ENCODE data around the gene GIGYF2.
"Not testable (repeated sequence)": the region's sequence is repeated elsewhere in the genome, so short reads cannot be mapped to it uniquely, and the experiment has no call there.

Gene GIGYF2

GRCh38 chr2:232699110-232699509 is 2.0 kb downstream of the GIGYF2 start:
- in situ Hi-C loops (cut with HindIII; ENCODE audit: low sequenced_read_pairs) = no loop called here
- no peak for DNase-seq (ENCODE audit: low read depth, low spot score)
- no peak for TF ChIP-seq CTCF (IDR thresholded peaks at IDR 0.05; ENCODE audit: low read depth, low read length)
- H3K4me3 ChIP-seq (ENCODE audit: low read depth, low read length) = no peak overlapping the region

GRCh38 chr2:232700154-232700553 is 3.0 kb downstream of the GIGYF2 start:
- DNase-seq (ENCODE audit: low read depth, low spot score) = no peak
- no peak for TF ChIP-seq CTCF (IDR thresholded peaks at IDR 0.05; ENCODE audit: low read depth, low read length)
- no peak overlapping the region for H3K4me3 ChIP-seq (ENCODE audit: low read depth, low read length)
- in situ Hi-C loops (cut with HindIII; ENCODE audit: low sequenced_read_pairs) = no loop called here

GRCh38 chr2:232707076-232707475 is 9.9 kb downstream of the GIGYF2 start:
- in situ Hi-C loops (cut with HindIII; ENCODE audit: low sequenced_read_pairs) = no loop called here
- no peak for DNase-seq (ENCODE audit: low read depth, low spot score)

GRCh38 chr2:232713505-232713904 is 16.4 kb downstream of the GIGYF2 start:
- TF ChIP-seq CTCF (IDR thresholded peaks at IDR 0.05; ENCODE audit: low read depth, low read length) = no peak
- no peak overlapping the region for H3K4me3 ChIP-seq (ENCODE audit: low read depth, low read length)
- in situ Hi-C loops (cut with HindIII; ENCODE audit: low sequenced_read_pairs) = no loop called here

More at GRCh38 chr2:232707076-232707475, 9.9 kb downstream of the GIGYF2 start:
- no peak for TF ChIP-seq CTCF (IDR thresholded peaks at IDR 0.05; ENCODE audit: low read depth, low read length)
- H3K4me3 ChIP-seq (ENCODE audit: low read depth, low read length) = no peak overlapping the region

GRCh38 chr2:232714969-232715368 is 17.8 kb downstream of the GIGYF2 start:
- no peak overlapping the region for H3K4me3 ChIP-seq (ENCODE audit: low read depth, low read length)
- in situ Hi-C loops (cut with HindIII; ENCODE audit: low sequenced_read_pairs) = no loop called here
- no peak for TF ChIP-seq CTCF (IDR thresholded peaks at IDR 0.05; ENCODE audit: low read depth, low read length)

More at GRCh38 chr2:232713505-232713904, 16.4 kb downstream of the GIGYF2 start:
- DNase-seq (ENCODE audit: low read depth, low spot score) = no peak

GRCh38 chr2:232720056-232720455 is 22.9 kb downstream of the GIGYF2 start:
- H3K4me3 ChIP-seq (ENCODE audit: low read depth, low read length); DNase-seq (ENCODE audit: low read depth, low spot score); in situ Hi-C loops (cut with HindIII; ENCODE audit: low sequenced_read_pairs): not testable (repeated sequence)

More at GRCh38 chr2:232714969-232715368, 17.8 kb downstream of the GIGYF2 start:
- no peak for DNase-seq (ENCODE audit: low read depth, low spot score)

- no peak for DNase-seq (ENCODE audit: low read depth, low spot score)
- H3K4me3 ChIP-seq (ENCODE audit: low read depth, low read length) = no peak overlapping the region
- in situ Hi-C loops (cut with HindIII; ENCODE audit: low sequenced_read_pairs) = no loop called here
- no peak for TF ChIP-seq CTCF (IDR thresholded peaks at IDR 0.05; ENCODE audit: low read depth, low read length)
Observed at GRCh38 chr2:232721261-232721660, 24.1 kb downstream of the GIGYF2 start.
